Neuronal stem cell (in vitro differentiated cells): ENCODE results near the gene LCT.

ENCODE experiments used
- DNase-seq: peaks from one replicate; pipeline ENCODE4 v3.0.0-alpha.2; 2013; ENCODE audit warnings: low spot score
- H2AFZ ChIP-seq: one replicate; pipeline ENCODE4 v1.6.1; 2013; ENCODE audit warnings: mild to moderate bottlenecking, low read length, inconsistent platforms
- H2AK5ac ChIP-seq: 2 replicates; pipeline ENCODE4 v1.6.1; 2013; ENCODE audit warnings: low read depth, mild to moderate bottlenecking, inconsistent platforms, low read length, moderate library complexity, mixed read lengths
- H2BK120ac ChIP-seq: 2 replicates; pipeline ENCODE4 v1.6.1; 2013; ENCODE audit warnings: low read depth, mild to moderate bottlenecking, inconsistent platforms, low read length, moderate library complexity, mixed read lengths
- H2BK12ac ChIP-seq: one replicate; pipeline ENCODE4 v1.6.1; 2013; ENCODE audit warnings: low read length, inconsistent platforms
- H2BK15ac ChIP-seq: 2 replicates; pipeline ENCODE4 v1.6.1; 2013; ENCODE audit warnings: mild to moderate bottlenecking, low read length, inconsistent platforms, mixed read lengths
- H2BK5ac ChIP-seq: one replicate; pipeline ENCODE4 v1.6.1; 2013; ENCODE audit warnings: inconsistent platforms, mild to moderate bottlenecking, low read length, moderate library complexity
- H3K14ac ChIP-seq: one replicate; pipeline ENCODE4 v1.6.1; 2013; ENCODE audit warnings: low read length, inconsistent platforms
- H3K18ac ChIP-seq: 2 replicates; pipeline ENCODE4 v1.6.1; 2013; ENCODE audit warnings: low read length, inconsistent platforms
- H3K23ac ChIP-seq: 2 replicates; pipeline ENCODE4 v1.6.1; 2013; ENCODE audit warnings: low read depth, mild to moderate bottlenecking, mixed read lengths, low read length, inconsistent platforms; ENCODE audit not compliant: poor library complexity
- H3K27ac ChIP-seq: replicated peaks from 3 replicates; pipeline ENCODE4 v1.5.1; 2013; ENCODE audit warnings: low read length, inconsistent platforms
- H3K27me3 ChIP-seq, 3 experiments: 2 replicates each; pipeline ENCODE4 v1.6.1; 2013; ENCODE audit warnings: low read length in 3 of 3, mild to moderate bottlenecking in 2 of 3, inconsistent platforms in 1 of 3, low read depth in 1 of 3, mixed read lengths in 1 of 3, moderate library complexity in 1 of 3; ENCODE audit not compliant: control insufficient read depth in 3 of 3, insufficient read depth in 3 of 3
- H3K36me3 ChIP-seq, 2 donors: replicated peaks in 1 of 2; 2 replicates each; pipeline ENCODE4 v1.6.1; 2013; ENCODE audit warnings: low read length in 2 of 2; ENCODE audit not compliant: control insufficient read depth in 2 of 2, insufficient read depth in 2 of 2
- H3K4ac ChIP-seq: 2 replicates; pipeline ENCODE4 v1.6.1; 2013; ENCODE audit warnings: inconsistent platforms, mild to moderate bottlenecking, low read length, moderate library complexity
- H3K4me1 ChIP-seq, 2 donors: 1 replicate in 1 of 2; 2 replicates in 1 of 2; pipeline ENCODE4 v1.6.1; 2013; ENCODE audit warnings: low read length in 2 of 2, low read depth in 1 of 2; ENCODE audit not compliant: control insufficient read depth in 2 of 2, insufficient read depth in 1 of 2
- H3K4me2 ChIP-seq: one replicate; pipeline ENCODE4 v1.6.1; 2013; ENCODE audit warnings: mild to moderate bottlenecking, low read length, inconsistent platforms; ENCODE audit not compliant: insufficient read depth, poor library complexity, severe bottlenecking
- H3K4me3 ChIP-seq, 2 donors: 2 replicates each; pipeline ENCODE4 v1.5.1; 2013; ENCODE audit warnings: low read length in 2 of 2, mild to moderate bottlenecking in 2 of 2, inconsistent platforms in 1 of 2, moderate library complexity in 1 of 2
- H3K79me1 ChIP-seq: one replicate; pipeline ENCODE4 v1.6.1; 2013; ENCODE audit warnings: low read depth, mild to moderate bottlenecking, inconsistent platforms, low read length, moderate library complexity
- H3K9ac ChIP-seq: one replicate; pipeline ENCODE4 v1.6.1; 2013; ENCODE audit warnings: mild to moderate bottlenecking, low read depth, low read length, inconsistent platforms; ENCODE audit not compliant: poor library complexity
- H3K9me3 ChIP-seq, 2 donors: replicated peaks in 1 of 2; 2 replicates each; pipeline versions ENCODE3 to v1.6.1; 2013; ENCODE audit warnings: low read length in 2 of 2, mild to moderate bottlenecking in 2 of 2, inconsistent platforms in 1 of 2, low read depth in 1 of 2, mixed read lengths in 1 of 2, moderate library complexity in 1 of 2; ENCODE audit not compliant: control insufficient read depth in 2 of 2, insufficient read depth in 1 of 2
- H4K8ac ChIP-seq: one replicate; pipeline ENCODE4 v1.6.1; 2013; ENCODE audit warnings: low read depth, mild to moderate bottlenecking, inconsistent platforms, low read length, moderate library complexity
- H4K91ac ChIP-seq: one replicate; pipeline ENCODE4 v1.6.1; 2013; ENCODE audit warnings: low read length, low read depth, mild to moderate bottlenecking, inconsistent platforms; ENCODE audit not compliant: poor library complexity
- WGBS, 2 donors: extraction: QIAGEN DNeasy Blood & Tissue Kit; methylation state at CpG; one replicate each; pipeline ENCODE4 v1.1.7; 2013; ENCODE audit warnings: missing lambda C conversion rate in 2 of 2, mixed read lengths in 1 of 2; ENCODE audit not compliant: insufficient read length in 2 of 2, insufficient replicate concordance in 1 of 2; ENCODE audit errors: extremely low coverage in 2 of 2; 5-methylcytosine and 5-hydroxymethylcytosine counted together

Gene LCT

GRCh38 chr2:135844301-135844895 lies 7.4 kb upstream of the LCT start:
- Histone ChIP-seq H3K4ac (no peak overlapping the region), H3K23ac (no peak overlapping the region), H2AK5ac (no peak overlapping the region), H3K9me3 (no peaks in the 10 kb centered on the region), H2BK15ac (no peak overlapping the region), H3K36me3 (peaks cover 27 to 99% of the 10 kb centered on the region in 2 donors), H3K18ac (no peak overlapping the region), H2AFZ (no peak overlapping the region), H2BK120ac (no peak overlapping the region), H4K8ac (no peak overlapping the region), H3K27me3 (no peaks in the 10 kb centered on the region), H3K4me3 (no peak overlapping the region), H3K27ac (no peak overlapping the region), H2BK5ac (no peak overlapping the region), H2BK12ac (no peak overlapping the region), H3K4me2 (no peak overlapping the region), H3K9ac (no peak overlapping the region), H3K79me1 (no peaks in the 10 kb centered on the region), H3K4me1 (no peaks in the 10 kb centered on the region), H3K14ac (no peak overlapping the region), H4K91ac (no peak overlapping the region)
- no peak for DNase-seq
- no CpG with 5 or more reads among the region's 12 CpGs for WGBS, 2 donors

DNA sequence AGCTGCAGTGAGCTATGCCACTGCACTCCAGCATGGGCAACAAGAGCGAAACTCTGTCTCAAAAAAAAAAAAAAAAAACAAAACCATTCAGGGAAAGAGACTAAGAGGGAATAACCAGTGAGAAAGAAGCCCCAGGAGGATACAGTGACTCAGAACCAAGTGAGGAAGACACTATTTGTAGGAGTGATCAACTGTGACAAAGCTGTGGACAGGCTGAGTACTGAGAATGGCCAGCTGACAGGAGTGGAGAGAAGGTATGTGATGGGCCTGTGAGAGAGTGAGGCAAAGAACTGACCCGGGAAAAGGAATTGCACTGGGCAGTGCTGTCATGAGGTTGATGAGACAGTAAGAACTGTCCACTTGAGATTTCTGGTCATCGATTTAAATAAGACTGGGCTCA lies 6.7 kb upstream of the LCT start:
- WGBS, 2 donors, result no CpG with 5 or more reads among the region's 3 CpGs
- H3K4me1 ChIP-seq, result no peaks in the 10 kb centered on the region
- no peak overlapping the region for H3K9ac ChIP-seq
- no peak overlapping the region for H3K23ac ChIP-seq
- H2BK5ac ChIP-seq, result no peak overlapping the region
- no peak overlapping the region for H3K27ac ChIP-seq
- H3K14ac ChIP-seq, result no peak overlapping the region
- H2BK12ac ChIP-seq, result no peak overlapping the region
- H4K91ac ChIP-seq, result no peak overlapping the region
- H3K4me2 ChIP-seq, result no peak overlapping the region
- no peaks in the 10 kb centered on the region for H3K27me3 ChIP-seq
- H3K36me3 ChIP-seq, result peaks cover 24 to 96% of the 10 kb centered on the region in 2 donors
- no peak overlapping the region for H3K4me3 ChIP-seq
- H4K8ac ChIP-seq, result no peak overlapping the region
- no peak overlapping the region for H2BK120ac ChIP-seq
- DNase-seq, result no peak
- no peaks in the 10 kb centered on the region for H3K9me3 ChIP-seq
- no peak overlapping the region for H2BK15ac ChIP-seq
- no peak overlapping the region for H2AFZ ChIP-seq
- H3K4ac ChIP-seq, result no peak overlapping the region
- no peak overlapping the region for H3K18ac ChIP-seq
- H2AK5ac ChIP-seq, result no peak overlapping the region
- H3K79me1 ChIP-seq, result no peaks in the 10 kb centered on the region

GRCh38 chr2:135840601-135841000 lies 3.6 kb upstream of the LCT start:
- H3K18ac ChIP-seq, result no peak overlapping the region
- H2BK120ac ChIP-seq, result no peak overlapping the region
- H3K4ac ChIP-seq, result no peak overlapping the region

GRCh38 chr2:135839713-135840112 lies 2.7 kb upstream of the LCT start:
- no peaks in the 10 kb centered on the region for H3K79me1 ChIP-seq
- H3K4me2 ChIP-seq, result no peak overlapping the region
- no peak overlapping the region for H3K23ac ChIP-seq
- no peak for DNase-seq
- no peaks in the 10 kb centered on the region for H3K9me3 ChIP-seq
- H3K4me3 ChIP-seq, result no peak overlapping the region
- no peak overlapping the region for H2BK15ac ChIP-seq
- no peaks in the 10 kb centered on the region for H3K4me1 ChIP-seq
- H3K14ac ChIP-seq, result no peak overlapping the region
- no peak overlapping the region for H2BK120ac ChIP-seq
- no peak overlapping the region for H4K8ac ChIP-seq
- no peak overlapping the region for H3K4ac ChIP-seq
- H2AFZ ChIP-seq, result no peak overlapping the region
- no peak overlapping the region for H4K91ac ChIP-seq
- H3K9ac ChIP-seq, result no peak overlapping the region
- no CpG with 5 or more reads among the region's 2 CpGs for WGBS, 2 donors
- no peak overlapping the region for H2BK5ac ChIP-seq
- no peak overlapping the region for H2BK12ac ChIP-seq
- no peak overlapping the region for H2AK5ac ChIP-seq
- no peaks in the 10 kb centered on the region for H3K27me3 ChIP-seq
- no peak overlapping the region for H3K18ac ChIP-seq
- H3K36me3 ChIP-seq, result peaks cover 19 to 73% of the 10 kb centered on the region in 2 donors
- no peak overlapping the region for H3K27ac ChIP-seq

More at GRCh38 chr2:135840601-135841000, 3.6 kb upstream of the LCT start:
- H3K4me1 ChIP-seq, result no peaks in the 10 kb centered on the region
- no peaks in the 10 kb centered on the region for H3K79me1 ChIP-seq
- H2AK5ac ChIP-seq, result no peak overlapping the region
- H3K27me3 ChIP-seq, result no peaks in the 10 kb centered on the region
- no peak overlapping the region for H3K23ac ChIP-seq
- H3K9ac ChIP-seq, result no peak overlapping the region
- no peak overlapping the region for H4K91ac ChIP-seq
- no peak overlapping the region for H3K27ac ChIP-seq
- H3K4me2 ChIP-seq, result no peak overlapping the region
- WGBS, 2 donors, result no CpG with 5 or more reads among the region's 2 CpGs
- H2BK5ac ChIP-seq, result no peak overlapping the region
- no peak overlapping the region for H2BK12ac ChIP-seq
- no peak overlapping the region for H2AFZ ChIP-seq
- H3K9me3 ChIP-seq, result no peaks in the 10 kb centered on the region
- H2BK15ac ChIP-seq, result no peak overlapping the region
- peaks cover 19 to 82% of the 10 kb centered on the region in 2 donors for H3K36me3 ChIP-seq
- no peak overlapping the region for H3K4me3 ChIP-seq
- H4K8ac ChIP-seq, result no peak overlapping the region
- no peak for DNase-seq
- no peak overlapping the region for H3K14ac ChIP-seq
